Panc1 (cell line): Measurements from ENCODE around the gene WDR46.

ENCODE experiments used
- TF ChIP-seq, protein P1 (sequence below): fragments of 450-650 bp; IDR thresholded peaks from 2 replicates; pipeline ENCODE4 v1.5.1; 2017; ENCODE audit warnings: mild to moderate bottlenecking
- TF ChIP-seq, protein P2 (sequence below), 2 experiments: IDR thresholded peaks; 2 replicates each; pipeline ENCODE4 v1.6.1; 2011 to 2012; ENCODE audit warnings: low read depth in 2 of 2, control low read depth in 1 of 2, low read length in 1 of 2, mild to moderate bottlenecking in 1 of 2, moderate library complexity in 1 of 2; ENCODE audit not compliant: insufficient read depth in 1 of 2

DNA sequence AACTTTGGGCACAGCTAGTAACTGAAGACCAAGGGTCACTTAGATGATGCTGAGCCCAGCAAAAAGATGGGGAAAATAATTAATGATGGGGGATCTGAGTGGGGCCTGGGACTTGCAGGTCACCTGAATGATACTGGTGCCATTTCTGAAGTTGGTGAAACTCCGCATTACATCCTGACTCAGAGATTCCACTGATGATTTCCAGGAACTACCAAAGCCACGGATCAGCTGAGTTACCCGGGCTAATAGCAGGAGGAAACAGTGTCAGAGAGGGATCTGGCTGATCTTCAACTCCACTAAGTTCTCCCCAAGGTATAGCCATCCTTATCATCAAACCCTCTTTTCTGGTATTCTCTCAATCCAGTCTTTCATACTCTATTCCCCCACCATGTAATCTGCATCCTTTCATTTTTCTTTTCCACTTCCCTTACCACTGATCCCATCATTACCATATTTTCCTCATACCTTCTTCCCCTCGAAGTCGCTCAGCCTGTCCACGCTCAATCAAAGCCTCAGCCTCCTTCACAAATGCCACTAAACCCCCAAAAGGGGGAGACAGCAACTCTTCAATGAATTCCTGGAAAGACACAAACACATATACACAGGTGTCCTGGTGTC lies 37.5 kb downstream of the WDR46 start:
- TF ChIP-seq, protein P1, sequence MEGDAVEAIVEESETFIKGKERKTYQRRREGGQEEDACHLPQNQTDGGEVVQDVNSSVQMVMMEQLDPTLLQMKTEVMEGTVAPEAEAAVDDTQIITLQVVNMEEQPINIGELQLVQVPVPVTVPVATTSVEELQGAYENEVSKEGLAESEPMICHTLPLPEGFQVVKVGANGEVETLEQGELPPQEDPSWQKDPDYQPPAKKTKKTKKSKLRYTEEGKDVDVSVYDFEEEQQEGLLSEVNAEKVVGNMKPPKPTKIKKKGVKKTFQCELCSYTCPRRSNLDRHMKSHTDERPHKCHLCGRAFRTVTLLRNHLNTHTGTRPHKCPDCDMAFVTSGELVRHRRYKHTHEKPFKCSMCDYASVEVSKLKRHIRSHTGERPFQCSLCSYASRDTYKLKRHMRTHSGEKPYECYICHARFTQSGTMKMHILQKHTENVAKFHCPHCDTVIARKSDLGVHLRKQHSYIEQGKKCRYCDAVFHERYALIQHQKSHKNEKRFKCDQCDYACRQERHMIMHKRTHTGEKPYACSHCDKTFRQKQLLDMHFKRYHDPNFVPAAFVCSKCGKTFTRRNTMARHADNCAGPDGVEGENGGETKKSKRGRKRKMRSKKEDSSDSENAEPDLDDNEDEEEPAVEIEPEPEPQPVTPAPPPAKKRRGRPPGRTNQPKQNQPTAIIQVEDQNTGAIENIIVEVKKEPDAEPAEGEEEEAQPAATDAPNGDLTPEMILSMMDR: no peak
- TF ChIP-seq, protein P2, sequence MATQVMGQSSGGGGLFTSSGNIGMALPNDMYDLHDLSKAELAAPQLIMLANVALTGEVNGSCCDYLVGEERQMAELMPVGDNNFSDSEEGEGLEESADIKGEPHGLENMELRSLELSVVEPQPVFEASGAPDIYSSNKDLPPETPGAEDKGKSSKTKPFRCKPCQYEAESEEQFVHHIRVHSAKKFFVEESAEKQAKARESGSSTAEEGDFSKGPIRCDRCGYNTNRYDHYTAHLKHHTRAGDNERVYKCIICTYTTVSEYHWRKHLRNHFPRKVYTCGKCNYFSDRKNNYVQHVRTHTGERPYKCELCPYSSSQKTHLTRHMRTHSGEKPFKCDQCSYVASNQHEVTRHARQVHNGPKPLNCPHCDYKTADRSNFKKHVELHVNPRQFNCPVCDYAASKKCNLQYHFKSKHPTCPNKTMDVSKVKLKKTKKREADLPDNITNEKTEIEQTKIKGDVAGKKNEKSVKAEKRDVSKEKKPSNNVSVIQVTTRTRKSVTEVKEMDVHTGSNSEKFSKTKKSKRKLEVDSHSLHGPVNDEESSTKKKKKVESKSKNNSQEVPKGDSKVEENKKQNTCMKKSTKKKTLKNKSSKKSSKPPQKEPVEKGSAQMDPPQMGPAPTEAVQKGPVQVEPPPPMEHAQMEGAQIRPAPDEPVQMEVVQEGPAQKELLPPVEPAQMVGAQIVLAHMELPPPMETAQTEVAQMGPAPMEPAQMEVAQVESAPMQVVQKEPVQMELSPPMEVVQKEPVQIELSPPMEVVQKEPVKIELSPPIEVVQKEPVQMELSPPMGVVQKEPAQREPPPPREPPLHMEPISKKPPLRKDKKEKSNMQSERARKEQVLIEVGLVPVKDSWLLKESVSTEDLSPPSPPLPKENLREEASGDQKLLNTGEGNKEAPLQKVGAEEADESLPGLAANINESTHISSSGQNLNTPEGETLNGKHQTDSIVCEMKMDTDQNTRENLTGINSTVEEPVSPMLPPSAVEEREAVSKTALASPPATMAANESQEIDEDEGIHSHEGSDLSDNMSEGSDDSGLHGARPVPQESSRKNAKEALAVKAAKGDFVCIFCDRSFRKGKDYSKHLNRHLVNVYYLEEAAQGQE (IDR thresholded peaks at IDR 0.05; ENCODE audit: insufficient read depth in 1 of 2, low read depth in 2 of 2, low read length in 1 of 2): no peak
